ENCODE results near the gene HSPB9.

DNA sequence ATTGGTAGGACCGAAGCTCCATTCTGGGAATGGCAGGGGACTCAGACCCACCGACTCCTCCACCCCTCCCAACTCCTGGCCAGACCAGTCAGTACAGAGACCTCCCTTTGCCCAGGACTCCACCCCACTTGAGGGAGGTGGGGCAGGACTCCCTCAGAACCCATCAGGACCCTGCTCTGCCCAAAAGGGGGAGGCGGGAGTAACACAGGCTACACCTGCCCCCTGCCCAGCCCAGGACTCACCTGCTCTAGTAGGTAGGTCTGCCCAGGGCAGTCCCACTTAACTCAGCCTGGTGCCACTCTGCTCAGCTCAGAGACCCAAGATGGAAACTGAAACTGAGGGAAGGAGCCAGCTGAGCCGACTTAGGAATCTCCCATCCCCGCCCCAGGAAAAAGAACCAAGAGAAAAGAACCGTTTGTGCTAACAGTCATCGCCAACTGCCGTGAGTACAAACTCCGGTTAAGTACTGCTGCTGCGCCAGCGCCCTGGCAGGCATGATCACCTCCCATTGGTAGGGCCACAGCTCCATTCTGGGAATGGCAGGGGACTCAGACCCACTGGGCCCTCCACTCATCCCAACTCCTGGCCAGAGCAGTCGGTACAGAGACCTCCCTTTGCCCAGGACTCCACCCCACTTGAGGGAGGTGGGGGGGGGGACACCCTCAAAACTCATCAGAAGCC lies 10.6 kb upstream of the HSPB9 start:
- TF ChIP-seq CTCF (conservative IDR thresholded peaks at IDR 0.05; ENCODE audit: low read depth, low read length) (no peak), EZH2 (IDR thresholded peaks at IDR 0.05; ENCODE audit: borderline replicate concordance, low read depth, low read length, poor library complexity, severe bottlenecking) (no peak)
